Thoracic aorta (tissue), 2 donors: ENCODE measurements around the gene SCN8A. TPM values are rescaled to one million over a fixed set of nuclear protein-coding genes. Genes with fewer than 3 reads are reported as not detected.

Experiments used
- ATAC-seq: fragments of 150-250 bp; one replicate; pipeline ENCODE4 v1.8.0; 2017; ENCODE audit warnings: low read depth; ENCODE audit not compliant: insufficient number of reproducible peaks, low FRiP score
- DNase-seq: peaks from one replicate; pipeline ENCODE4 v3.0.0-alpha.2; 2020; ENCODE audit warnings: low spot score
- H3K27ac ChIP-seq, 2 donors: fragments of 200-600 bp; sonication (generic); 1 replicate in 1 of 2; 2 replicates in 1 of 2; pipeline ENCODE4 v1.5.1; 2016; ENCODE audit warnings: mild to moderate bottlenecking in 2 of 2, moderate library complexity in 2 of 2
- H3K27me3 ChIP-seq: fragments of 200-600 bp; sonication (generic); replicated peaks from 2 replicates; pipeline ENCODE4 v1.6.0; 2016; ENCODE audit warnings: mild to moderate bottlenecking; ENCODE audit not compliant: insufficient read depth
- H3K36me3 ChIP-seq: fragments of 200-600 bp; sonication (generic); one replicate; pipeline ENCODE4 v1.5.1; 2016
- H3K4me1 ChIP-seq, 2 donors: fragments of 200-600 bp; sonication (generic); 1 replicate in 1 of 2; 2 replicates in 1 of 2; pipeline versions ENCODE4 v1.5.1 to v1.6.0; 2016; ENCODE audit warnings: low read depth in 2 of 2, mild to moderate bottlenecking in 1 of 2; ENCODE audit not compliant: control insufficient read depth in 1 of 2
- H3K4me3 ChIP-seq: fragments of 200-600 bp; sonication (generic); 2 replicates; pipeline ENCODE4 v1.5.1; 2016; ENCODE audit warnings: mild to moderate bottlenecking
- H3K9me3 ChIP-seq: fragments of 200-600 bp; sonication (generic); 2 replicates; pipeline ENCODE4 v1.5.1; 2016
- CTCF ChIP-seq: fragments of 200-600 bp; sonication (generic); IDR thresholded peaks from one replicate; pipeline ENCODE4 v1.5.1; 2019; ENCODE audit warnings: antibody characterized with exemption
- total RNA-seq, 2 donors: library from RNA; depleted of rRNA; stranded (reverse); fragments of >200 nt; gene quantifications; one replicate each; pipeline versions ENCODE4 v1.1.0 to v1.2.3, GENCODE V29; 2016

SCN8A gene
- total RNA-seq, 2 donors from 2014 or later, result 0.54 TPM; not detected in 1

GRCh38 chr12:51677284-51677968, 86.4 kb downstream of the SCN8A start:
- TF ChIP-seq CTCF, result no peak
- H3K27me3 ChIP-seq, result no peaks in the 10 kb centered on the region
- ATAC-seq, result no peak
- no peak overlapping the region for H3K4me3 ChIP-seq
- H3K36me3 ChIP-seq, result no peaks in the 10 kb centered on the region
- DNase-seq, result no peak
- H3K4me1 ChIP-seq, result no peaks in the 10 kb centered on the region
- no peak overlapping the region for H3K27ac ChIP-seq
- no peaks in the 10 kb centered on the region for H3K9me3 ChIP-seq

GRCh38 chr12:51678086-51678724, 87.2 kb downstream of the SCN8A start:
- DNase-seq, result no peak
- Histone ChIP-seq H3K4me3 (no peak overlapping the region), H3K27ac (no peak overlapping the region), H3K27me3 (no peaks in the 10 kb centered on the region), H3K4me1 (no peaks in the 10 kb centered on the region), H3K9me3 (no peaks in the 10 kb centered on the region), H3K36me3 (no peaks in the 10 kb centered on the region)
- ATAC-seq, result no peak
- TF ChIP-seq CTCF, result no peak

GRCh38 chr12:51682981-51683380, 91.9 kb downstream of the SCN8A start:
- peaks cover 0 to 8% of the 10 kb centered on the region in 2 donors for H3K4me1 ChIP-seq
- H3K27me3 ChIP-seq, result no peaks in the 10 kb centered on the region
- H3K9me3 ChIP-seq, result no peaks in the 10 kb centered on the region
- ATAC-seq, result no peak
- no peak for DNase-seq
- H3K36me3 ChIP-seq, result no peaks in the 10 kb centered on the region
- H3K27ac ChIP-seq, result no peak overlapping the region
- TF ChIP-seq CTCF, result no peak
- H3K4me3 ChIP-seq, result no peak overlapping the region

- no peaks in the 10 kb centered on the region for H3K9me3 ChIP-seq
- H3K27me3 ChIP-seq, result no peaks in the 10 kb centered on the region
- no peak overlapping the region for H3K27ac ChIP-seq
- H3K4me1 ChIP-seq, result peaks cover 0 to 8% of the 10 kb centered on the region in 2 donors
- no peak for DNase-seq
- no peak overlapping the region for H3K4me3 ChIP-seq
- no peaks in the 10 kb centered on the region for H3K36me3 ChIP-seq
- no peak for TF ChIP-seq CTCF
- ATAC-seq, result no peak
These were observed 92.8 kb downstream of the SCN8A start for GRCh38 chr12:51683763-51684357.

GRCh38 chr12:51686727-51687126, 95.7 kb downstream of the SCN8A start:
- Histone ChIP-seq H3K36me3 (no peaks in the 10 kb centered on the region), H3K27ac (no peak overlapping the region), H3K4me3 (no peak overlapping the region), H3K9me3 (no peaks in the 10 kb centered on the region), H3K4me1 (peaks cover 0 to 8% of the 10 kb centered on the region in 2 donors), H3K27me3 (no peaks in the 10 kb centered on the region)
- no peak for TF ChIP-seq CTCF
- no peak for ATAC-seq
- DNase-seq, result no peak
